ENCODE measurements around the gene SERINC5.

SERINC5 gene

GRCh38 chr5:80172067-80172695 lies 83.7 kb downstream of the SERINC5 start:
- DNase-seq (ENCODE audit: extremely low spot score) = no peak
- ChIA-PET POLR2A (no interaction called here), CTCF (no interaction called here)
- no peak for TF ChIP-seq NFRKB (IDR thresholded peaks at IDR 0.05)
- TF ChIP-seq BHLHE40 (IDR thresholded peaks at IDR 0.05; ENCODE audit: borderline replicate concordance) = no peak
- no peak for TF ChIP-seq TARDBP (IDR thresholded peaks at IDR 0.05)
- no peak for TF ChIP-seq CTBP1 (IDR thresholded peaks at IDR 0.05; ENCODE audit: borderline replicate concordance)
- TF ChIP-seq FOXA1 (IDR thresholded peaks at IDR 0.05) = no peak
- no peak for TF ChIP-seq ZNF384 (IDR thresholded peaks at IDR 0.05)
- TF ChIP-seq ELF4 (IDR thresholded peaks at IDR 0.05) = no peak
- TF ChIP-seq ARNT (IDR thresholded peaks at IDR 0.05) = no peak
- TF ChIP-seq FOXK2 (IDR thresholded peaks at IDR 0.05) = no peak
- TF ChIP-seq LEF1 (IDR thresholded peaks at IDR 0.05; ENCODE audit: borderline replicate concordance) = no peak
- TF ChIP-seq PKNOX1 (IDR thresholded peaks at IDR 0.05) = no peak
- no peak for TF ChIP-seq L3MBTL2 (conservative IDR thresholded peaks at IDR 0.05)
- TF ChIP-seq HDGF (IDR thresholded peaks at IDR 0.05; ENCODE audit: borderline replicate concordance) = no peak

- CTCF ChIA-PET = no interaction called here
- no peak for TF ChIP-seq ZNF384 (IDR thresholded peaks at IDR 0.05)
- TF ChIP-seq TARDBP (IDR thresholded peaks at IDR 0.05) = no peak
- TF ChIP-seq BHLHE40 (IDR thresholded peaks at IDR 0.05; ENCODE audit: borderline replicate concordance) = no peak
- no peak for TF ChIP-seq LEF1 (IDR thresholded peaks at IDR 0.05; ENCODE audit: borderline replicate concordance)
- TF ChIP-seq SUZ12 (IDR thresholded peaks at IDR 0.05) = no peak
- TF ChIP-seq PKNOX1 (IDR thresholded peaks at IDR 0.05) = no peak
- TF ChIP-seq ARNT (IDR thresholded peaks at IDR 0.05) = no peak
- DNase-seq (ENCODE audit: extremely low spot score) = no peak
- POLR2A ChIA-PET = no interaction called here
These were observed 85.7 kb downstream of the SERINC5 start for GRCh38 chr5:80170117-80170535.

- ChIA-PET POLR2A (no interaction called here), CTCF (no interaction called here)
- DNase-seq (ENCODE audit: extremely low spot score) = no peak
- no peak for TF ChIP-seq CTBP1 (IDR thresholded peaks at IDR 0.05; ENCODE audit: borderline replicate concordance)
- no peak for TF ChIP-seq FOXK2 (IDR thresholded peaks at IDR 0.05)
These were observed 87.3 kb downstream of the SERINC5 start for GRCh38 chr5:80168388-80169028.

- ChIA-PET CTCF (no interaction called here), POLR2A (no interaction called here)
- no peak for TF ChIP-seq HDGF (IDR thresholded peaks at IDR 0.05; ENCODE audit: borderline replicate concordance)
- TF ChIP-seq ARNT (IDR thresholded peaks at IDR 0.05) = no peak
- no peak for TF ChIP-seq ELF4 (IDR thresholded peaks at IDR 0.05)
- TF ChIP-seq FOXA1 (IDR thresholded peaks at IDR 0.05) = no peak
- TF ChIP-seq FOXM1 (IDR thresholded peaks at IDR 0.05; ENCODE audit: borderline replicate concordance) = no peak
- no peak for DNase-seq (ENCODE audit: extremely low spot score)
These were observed 90.4 kb downstream of the SERINC5 start for GRCh38 chr5:80165452-80165851.

GRCh38 chr5:80161165-80161564 lies 94.7 kb downstream of the SERINC5 start:
- POLR2A ChIA-PET = no interaction called here
- CTCF ChIA-PET = no interaction called here
- no peak for DNase-seq (ENCODE audit: extremely low spot score)
- TF ChIP-seq BHLHE40 (IDR thresholded peaks at IDR 0.05; ENCODE audit: borderline replicate concordance) (no peak), L3MBTL2 (conservative IDR thresholded peaks at IDR 0.05) (no peak)

- no peak for DNase-seq (ENCODE audit: extremely low spot score)
- CTCF ChIA-PET = no interaction called here
- TF ChIP-seq ZNF384 (IDR thresholded peaks at IDR 0.05) = no peak
- TF ChIP-seq SP1 (IDR thresholded peaks at IDR 0.05) = no peak
- no peak for TF ChIP-seq TARDBP (IDR thresholded peaks at IDR 0.05)
- no peak for TF ChIP-seq ELF4 (IDR thresholded peaks at IDR 0.05)
- no peak for TF ChIP-seq CTBP1 (IDR thresholded peaks at IDR 0.05; ENCODE audit: borderline replicate concordance)
- no peak for TF ChIP-seq FOXM1 (IDR thresholded peaks at IDR 0.05; ENCODE audit: borderline replicate concordance)
- TF ChIP-seq LEF1 (IDR thresholded peaks at IDR 0.05; ENCODE audit: borderline replicate concordance) = no peak
- no peak for TF ChIP-seq HDGF (IDR thresholded peaks at IDR 0.05; ENCODE audit: borderline replicate concordance)
- no peak for TF ChIP-seq BHLHE40 (IDR thresholded peaks at IDR 0.05; ENCODE audit: borderline replicate concordance)
- POLR2A ChIA-PET = no interaction called here
These were observed 95.6 kb downstream of the SERINC5 start for GRCh38 chr5:80160242-80160641.

GRCh38 chr5:80159133-80159815 lies 96.6 kb downstream of the SERINC5 start:
- ChIA-PET POLR2A (interaction anchor here (0.9 kb wide), 1 partner anchor 8 kb away, joined by 3 read pairs; no protein-coding TSS in a partner anchor), CTCF (no interaction called here)
- no peak for DNase-seq (ENCODE audit: extremely low spot score)
- TF ChIP-seq LEF1 (IDR thresholded peaks at IDR 0.05; ENCODE audit: borderline replicate concordance) (no peak), SP1 (IDR thresholded peaks at IDR 0.05) (no peak), PKNOX1 (IDR thresholded peaks at IDR 0.05) (no peak), HDGF (IDR thresholded peaks at IDR 0.05; ENCODE audit: borderline replicate concordance) (no peak), CTBP1 (IDR thresholded peaks at IDR 0.05; ENCODE audit: borderline replicate concordance) (no peak), FOXM1 (IDR thresholded peaks at IDR 0.05; ENCODE audit: borderline replicate concordance) (no peak), ARNT (IDR thresholded peaks at IDR 0.05) (no peak), FOXK2 (IDR thresholded peaks at IDR 0.05) (no peak), L3MBTL2 (conservative IDR thresholded peaks at IDR 0.05) (no peak), ZNF384 (IDR thresholded peaks at IDR 0.05) (no peak), TARDBP (IDR thresholded peaks at IDR 0.05) (no peak), SUZ12 (IDR thresholded peaks at IDR 0.05) (no peak), FOXA1 (IDR thresholded peaks at IDR 0.05) (no peak), NFRKB (IDR thresholded peaks at IDR 0.05) (no peak), ELF4 (IDR thresholded peaks at IDR 0.05) (no peak), BHLHE40 (IDR thresholded peaks at IDR 0.05; ENCODE audit: borderline replicate concordance) (no peak)

Measured in HEK293T (cell line).